Measurements from ENCODE around the gene PAX3. TPM values are rescaled to one million over a fixed set of nuclear protein-coding genes. Genes with fewer than 3 reads are reported as not detected.

PAX3 gene
- total and polyA plus RNA-seq, 8 donors, result not detected

- no peak overlapping the region for H3K27ac ChIP-seq
- DNase-seq, result no peak
- TF ChIP-seq EP300 (IDR thresholded peaks at IDR 0.05), result no peak
- TF ChIP-seq CTCF (IDR thresholded peaks at IDR 0.05), result no peak
- TF ChIP-seq POLR2A (IDR thresholded peaks at IDR 0.05), result no peak
- TF ChIP-seq POLR2AphosphoS5 (IDR thresholded peaks at IDR 0.05), result no peak
- WGBS, 5 donors, result 7 to 12% (median 11%) methylated on average over 33 to 48 of the region's 48 CpGs
- peaks cover 0 to 12% (median 2%) of the 10 kb centered on the region in 4 donors for H3K9me3 ChIP-seq
- intact Hi-C loops (cut with DNase I; ENCODE audit: low total_unique reads), result loop anchor here (10.0 kb wide), 2 partner anchors 253 to 303 kb away; no protein-coding TSS in a partner anchor
- no peak overlapping the region for H3K4me3 ChIP-seq
- H3K27me3 ChIP-seq, result peaks cover 23 to 99% (median 76%) of the 10 kb centered on the region in 3 donors
- H3K36me3 ChIP-seq, result no peaks in the 10 kb centered on the region
- peaks cover 4 to 27% (median 20%) of the 10 kb centered on the region in 4 donors for H3K4me1 ChIP-seq
Observed at GRCh38 chr2:222311978-222312738, 13.4 kb upstream of the PAX3 start.

DNA sequence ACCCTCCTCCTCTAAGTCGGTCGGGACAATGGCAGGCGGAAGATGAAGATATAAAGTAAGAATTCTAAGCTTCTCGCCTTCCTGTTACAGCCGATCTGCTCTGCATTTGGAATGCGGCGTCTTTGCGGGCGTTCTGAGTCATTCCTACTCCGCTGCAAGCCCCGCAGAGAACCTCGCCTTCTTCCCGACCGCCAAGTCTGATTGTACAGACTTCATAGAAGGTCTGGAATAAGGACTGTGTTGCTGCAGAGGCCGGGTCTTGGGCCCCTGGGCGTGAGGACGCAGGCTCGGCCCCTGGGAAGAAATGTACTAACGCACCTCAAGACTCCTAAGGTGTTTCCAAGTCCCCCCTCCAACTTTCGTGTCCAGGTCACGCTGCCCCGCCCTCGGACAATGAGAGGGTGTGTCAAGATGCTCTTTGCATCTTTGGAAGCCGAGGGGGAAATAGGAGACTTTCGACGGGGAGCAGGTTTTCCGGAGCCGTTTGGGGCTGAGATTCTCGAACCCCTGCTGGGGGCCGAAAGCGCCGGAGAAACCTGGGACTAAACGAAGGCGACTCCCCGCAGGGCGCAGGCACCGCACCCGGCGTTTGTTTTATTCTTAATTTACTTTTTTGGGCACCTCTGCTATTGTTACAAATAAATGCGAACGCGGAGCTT, 12.7 kb upstream of the PAX3 start:
- H3K36me3 ChIP-seq, result no peaks in the 10 kb centered on the region
- H3K4me3 ChIP-seq, result no peak overlapping the region
- WGBS, 5 donors, result 6 to 12% (median 9%) methylated on average over 37 to 42 of the region's 42 CpGs
- intact Hi-C loops (cut with DNase I; ENCODE audit: low total_unique reads), result loop anchor here (10.0 kb wide), 2 partner anchors 253 to 303 kb away; no protein-coding TSS in a partner anchor
- DNase-seq, result no peak
- peaks cover 23 to 100% (median 80%) of the 10 kb centered on the region in 3 donors for H3K27me3 ChIP-seq
- peaks cover 0 to 12% (median 2%) of the 10 kb centered on the region in 4 donors for H3K9me3 ChIP-seq
- H3K4me1 ChIP-seq, result peaks cover 11 to 34% (median 27%) of the 10 kb centered on the region in 4 donors
- TF ChIP-seq POLR2A (IDR thresholded peaks at IDR 0.05) (no peak), POLR2AphosphoS5 (IDR thresholded peaks at IDR 0.05) (no peak), CTCF (IDR thresholded peaks at IDR 0.05) (no peak), EP300 (IDR thresholded peaks at IDR 0.05) (no peak)
- H3K27ac ChIP-seq, result no peak overlapping the region

GRCh38 chr2:222310747-222311318, 12.0 kb upstream of the PAX3 start:
- no peak for DNase-seq
- H3K4me1 ChIP-seq, result peaks cover 17 to 40% (median 33%) of the 10 kb centered on the region in 4 donors
- TF ChIP-seq EP300 (IDR thresholded peaks at IDR 0.05) (no peak), POLR2AphosphoS5 (IDR thresholded peaks at IDR 0.05) (no peak), POLR2A (IDR thresholded peaks at IDR 0.05) (no peak), CTCF (IDR thresholded peaks at IDR 0.05) (no peak)
- 6 to 16% (median 11%) methylated on average over 11 of the region's 11 CpGs for WGBS, 5 donors
- H3K9me3 ChIP-seq, result peaks cover 0 to 12% (median 2%) of the 10 kb centered on the region in 4 donors
- peaks cover 23 to 100% (median 87%) of the 10 kb centered on the region in 3 donors for H3K27me3 ChIP-seq
- intact Hi-C loops (cut with DNase I; ENCODE audit: low total_unique reads), result loop anchor here (10.0 kb wide), 2 partner anchors 254 to 304 kb away; no protein-coding TSS in a partner anchor
- H3K27ac ChIP-seq, result no peak overlapping the region
- no peaks in the 10 kb centered on the region for H3K36me3 ChIP-seq
- H3K4me3 ChIP-seq, result no peak overlapping the region

GRCh38 chr2:222309766-222310165, 11.0 kb upstream of the PAX3 start:
- WGBS, 5 donors, result 11 to 16% (median 14%) methylated on average over 2 of the region's 2 CpGs
- H3K27me3 ChIP-seq, result peaks cover 32 to 100% (median 91%) of the 10 kb centered on the region in 3 donors
- DNase-seq, result no peak
- H3K9me3 ChIP-seq, result peaks cover 0 to 12% (median 2%) of the 10 kb centered on the region in 4 donors
- no peaks in the 10 kb centered on the region for H3K36me3 ChIP-seq
- H3K27ac ChIP-seq, result no peak overlapping the region
- intact Hi-C loops (cut with DNase I; ENCODE audit: low total_unique reads), result loop anchor here (10.0 kb wide), 2 partner anchors 255 to 305 kb away; no protein-coding TSS in a partner anchor
- no peak overlapping the region for H3K4me3 ChIP-seq
- peaks cover 28 to 51% (median 44%) of the 10 kb centered on the region in 4 donors for H3K4me1 ChIP-seq
- TF ChIP-seq POLR2A (IDR thresholded peaks at IDR 0.05) (no peak), POLR2AphosphoS5 (IDR thresholded peaks at IDR 0.05) (no peak), CTCF (IDR thresholded peaks at IDR 0.05) (no peak), EP300 (IDR thresholded peaks at IDR 0.05) (no peak)

Measured in stomach (tissue), 9 donors.